GM19455 (cell line): ENCODE results near the gene PPARGC1A.

Source experiments
- ATAC-seq: cut with Tn5 transposase; IDR thresholded peaks from one replicate; pipeline ENCODE4 v1.9.1; 2021; ENCODE audit not compliant: unreplicated experiment

PPARGC1A gene

DNA sequence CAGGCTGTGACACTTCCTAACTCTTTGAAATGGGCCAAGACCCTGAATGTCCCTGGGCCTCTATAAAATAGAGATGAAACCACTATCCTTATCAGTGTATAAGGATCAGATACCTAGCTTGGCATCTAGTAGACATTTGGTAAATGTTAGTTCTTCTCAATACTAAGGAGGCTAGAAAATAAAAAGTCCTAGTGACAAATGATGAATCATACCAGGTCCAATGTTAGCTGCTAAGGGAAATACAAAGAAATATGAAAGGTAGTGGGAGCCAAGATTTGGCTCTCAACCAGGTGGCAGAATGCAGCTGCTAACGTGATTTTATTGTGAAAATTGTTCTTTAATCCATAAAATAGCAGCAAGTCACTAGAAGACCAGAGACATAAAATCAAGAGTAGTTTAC is 19.8 kb upstream of the PPARGC1A start:
- ATAC-seq = no peak

DNA sequence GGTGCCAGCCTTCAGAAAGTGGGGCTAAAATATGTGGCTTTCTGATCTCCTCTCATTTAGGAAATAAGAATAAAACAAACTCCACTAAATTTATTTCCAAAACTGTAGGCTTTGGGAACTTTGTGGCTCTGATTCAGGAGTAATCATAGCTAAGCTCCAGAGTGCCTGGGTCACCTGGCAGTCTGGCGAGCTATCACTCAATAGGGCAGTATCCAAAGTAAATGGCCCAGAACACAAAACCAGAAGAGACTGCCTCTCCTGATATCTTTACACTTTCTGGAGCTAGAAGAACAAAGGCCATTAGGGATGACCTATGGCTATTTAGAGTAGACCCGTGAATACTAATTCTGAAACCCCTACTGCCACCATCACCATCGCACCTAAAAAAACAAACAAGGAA is 17.0 kb upstream of the PPARGC1A start:
- no peak for ATAC-seq

DNA sequence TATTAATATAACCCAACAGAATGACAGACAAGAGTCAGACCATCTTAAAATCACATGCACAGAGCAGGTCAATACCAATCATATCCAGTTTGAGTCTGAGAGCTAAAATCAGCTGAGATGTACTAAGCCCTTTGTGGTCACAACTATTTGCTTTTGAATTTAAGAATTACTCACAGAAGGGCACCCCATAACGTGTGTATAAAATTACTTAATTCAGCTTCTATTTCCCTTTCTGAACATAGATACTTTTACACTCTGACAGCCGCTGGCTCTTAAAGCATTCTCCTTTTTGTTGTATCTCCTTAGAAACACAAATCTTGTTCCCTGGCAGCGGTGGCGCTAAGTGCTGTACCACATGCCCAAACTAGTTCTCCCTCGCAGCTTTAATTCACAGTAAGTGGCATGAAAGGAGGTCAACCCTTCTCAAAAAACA is 14.8 kb upstream of the PPARGC1A start:
- no peak for ATAC-seq

DNA sequence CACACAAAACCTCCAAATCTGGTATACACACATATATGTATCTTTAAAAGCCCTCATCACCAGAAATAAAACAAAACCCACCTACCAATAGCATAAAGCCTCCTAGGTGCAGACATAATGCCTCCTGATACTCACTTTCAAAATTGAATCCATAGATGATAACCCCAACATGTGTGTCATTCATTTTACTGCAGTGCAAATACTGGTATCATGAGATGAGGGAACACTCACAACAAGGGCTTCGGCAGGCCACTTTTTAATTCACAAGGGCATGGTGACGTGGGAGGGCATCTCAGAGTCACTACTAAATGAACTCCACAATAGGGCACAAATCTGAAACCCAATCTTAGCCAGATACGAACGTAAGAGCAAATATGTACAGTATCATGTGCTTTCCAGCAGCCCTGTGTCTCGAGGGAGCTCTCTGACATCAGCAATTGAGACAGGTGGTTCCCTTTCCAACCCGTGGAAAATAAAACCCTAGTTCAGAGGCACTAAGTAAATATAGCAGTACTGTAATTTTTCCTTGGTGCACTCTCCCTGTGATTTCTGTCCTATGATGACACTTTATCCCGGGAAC is 14.1 kb upstream of the PPARGC1A start:
- no peak for ATAC-seq

DNA sequence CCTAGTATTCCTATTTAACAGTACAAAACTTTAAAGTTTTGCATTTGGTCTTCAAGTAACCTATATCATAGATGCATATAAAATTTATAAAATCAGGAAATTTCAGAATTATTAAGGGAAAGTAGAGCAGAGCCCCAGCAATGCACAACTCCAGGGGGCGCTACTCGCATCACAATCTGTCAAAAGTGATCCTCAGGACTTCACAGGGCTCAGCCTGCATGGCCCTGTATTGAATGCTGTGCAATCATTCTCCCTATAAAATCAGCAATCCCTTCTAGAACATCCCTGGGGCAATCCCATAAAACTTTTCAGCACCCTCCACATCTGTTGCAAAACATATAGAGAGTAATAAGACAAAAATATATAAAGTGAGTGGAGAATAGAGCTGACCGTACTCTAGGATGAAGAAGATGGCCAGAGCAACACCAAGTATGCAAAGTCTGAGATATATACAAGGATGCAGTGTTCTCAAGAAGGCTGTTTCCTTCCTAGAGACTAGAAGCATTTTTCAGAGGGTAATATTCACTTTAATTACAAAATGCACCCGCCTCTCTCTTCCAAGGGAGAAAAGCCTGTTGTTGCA is 12.5 kb upstream of the PPARGC1A start:
- no peak for ATAC-seq

DNA sequence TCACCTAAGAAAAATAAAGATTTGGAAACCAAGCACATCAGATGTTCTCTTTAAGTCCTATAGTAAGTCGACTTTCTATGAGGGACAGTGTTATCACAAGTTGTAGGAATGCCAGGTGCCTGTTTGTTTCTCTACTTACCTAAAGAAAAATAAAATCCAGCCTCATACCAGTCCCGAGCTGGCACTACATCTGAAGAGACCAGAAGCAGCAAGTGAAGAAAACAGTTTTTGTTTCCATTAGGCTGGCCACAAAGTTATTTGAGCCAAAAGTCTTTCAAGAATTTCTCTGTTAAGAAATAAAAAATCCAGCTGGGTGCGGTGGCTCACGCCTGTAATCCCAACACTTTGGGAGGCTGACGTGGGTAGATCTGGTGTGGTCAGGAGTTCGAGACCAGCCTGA is 10.8 kb upstream of the PPARGC1A start:
- no peak for ATAC-seq

DNA sequence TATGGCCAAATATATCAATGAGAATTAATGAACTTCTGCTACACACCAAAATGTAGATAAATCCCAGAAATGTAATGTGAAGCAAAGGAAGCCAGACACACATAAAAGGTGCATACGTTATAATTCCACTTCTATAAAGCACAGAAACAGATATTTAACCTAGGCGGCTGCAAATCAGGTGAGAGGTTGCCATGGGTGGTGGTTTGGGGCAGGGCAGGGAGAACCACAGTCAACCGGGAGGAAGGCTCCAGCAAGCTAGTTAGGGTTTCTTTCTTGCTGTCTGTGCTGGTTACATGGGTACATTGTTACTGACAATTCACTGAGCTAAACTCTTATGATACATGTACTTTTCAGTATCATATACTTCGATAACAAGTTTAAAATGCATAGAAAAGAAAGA is 9.7 kb upstream of the PPARGC1A start:
- no peak for ATAC-seq

DNA sequence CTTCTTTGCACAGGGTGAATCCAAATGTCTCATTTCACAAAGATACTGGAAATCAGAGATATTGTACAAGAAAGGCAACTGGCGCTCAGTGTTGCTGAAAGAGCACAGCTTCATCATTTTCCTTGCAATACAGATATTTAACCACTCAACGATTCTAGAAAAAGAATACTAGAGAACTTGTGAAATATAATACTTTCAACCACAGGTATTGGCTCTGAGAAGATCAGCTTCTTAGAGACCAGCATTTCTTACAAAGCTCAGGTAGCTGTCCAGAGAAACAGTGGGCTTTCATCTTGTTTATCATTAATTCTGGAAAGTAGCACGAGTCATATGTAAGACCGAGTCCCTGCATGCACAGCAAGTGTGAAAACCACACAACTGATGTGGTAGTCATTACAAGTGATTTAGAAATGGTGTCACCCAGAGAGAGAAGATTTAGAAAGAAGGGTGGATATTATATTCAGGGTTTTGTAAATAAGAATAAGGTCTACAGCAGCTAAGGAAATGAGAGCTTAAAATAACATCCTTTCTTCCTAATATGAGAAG is 7.8 kb upstream of the PPARGC1A start:
- ATAC-seq = no peak

DNA sequence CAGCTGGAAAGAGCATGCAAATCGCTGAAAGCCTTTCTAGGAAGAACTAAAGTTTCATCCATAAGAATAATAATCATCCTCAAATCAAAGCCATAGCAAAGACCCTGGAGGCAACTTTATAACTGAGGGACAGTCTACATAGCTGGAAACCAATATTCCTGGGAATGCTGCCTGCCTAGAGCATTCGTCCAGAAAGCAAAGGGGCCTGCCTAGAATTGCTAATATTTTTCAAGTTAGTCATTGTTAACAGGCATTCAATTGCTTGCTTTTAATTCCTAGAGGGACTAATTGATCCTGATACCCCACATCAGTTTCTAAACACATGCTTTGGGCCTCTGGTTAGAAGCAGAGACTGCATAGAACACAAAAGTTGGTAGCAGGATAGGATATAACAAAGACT is 4.2 kb upstream of the PPARGC1A start:
- no peak for ATAC-seq

DNA sequence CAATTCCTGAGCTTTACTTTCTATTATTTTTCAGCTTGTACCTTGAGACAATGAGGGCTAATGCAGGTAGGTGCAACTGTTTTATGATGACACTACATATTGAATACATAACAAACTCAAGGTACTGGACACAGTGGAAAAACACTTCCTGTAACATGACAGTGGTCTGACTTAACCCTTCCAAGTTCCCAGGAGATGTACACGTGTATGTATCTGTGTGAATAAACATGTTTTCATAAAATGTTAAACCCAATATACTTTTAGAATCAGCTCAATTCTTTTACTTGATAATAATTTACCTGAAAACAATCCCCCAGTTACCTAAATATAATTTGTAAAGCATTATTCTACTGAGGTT is 1.2 kb upstream of the PPARGC1A start:
- no peak for ATAC-seq

DNA sequence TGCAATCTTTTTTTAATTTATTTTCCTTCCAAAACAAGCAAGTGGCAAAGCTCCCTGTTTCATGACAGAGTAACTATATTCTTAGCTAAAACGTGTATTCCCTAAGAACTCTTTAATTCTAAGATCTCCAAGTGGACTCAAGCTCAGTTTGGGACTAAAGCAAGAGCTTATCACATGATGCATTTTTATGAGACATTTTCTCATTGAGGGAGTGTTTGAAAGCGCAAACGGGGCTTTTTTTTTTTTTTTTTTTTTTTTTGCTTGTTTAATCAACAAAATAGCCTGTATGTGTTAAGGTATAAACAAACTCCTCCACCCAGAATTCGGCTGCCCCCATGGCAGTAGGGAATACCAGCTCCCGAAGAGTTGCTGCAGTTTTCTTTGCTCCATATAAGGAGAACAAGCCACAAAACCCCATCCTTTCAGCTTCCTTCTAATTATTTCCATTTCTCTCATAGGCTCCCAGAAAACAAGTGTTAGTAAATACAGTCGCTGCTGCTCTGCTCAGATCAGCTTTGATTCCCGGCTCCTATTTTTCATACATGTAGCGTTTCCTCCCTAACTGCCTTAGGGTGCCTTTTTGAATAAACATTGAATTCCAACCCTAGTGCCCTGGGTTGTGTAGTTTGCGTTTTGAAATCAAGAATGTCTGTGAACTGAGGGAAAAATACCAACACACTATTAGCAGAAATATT is 669 bp upstream of the PPARGC1A start:
- ATAC-seq = no peak

DNA sequence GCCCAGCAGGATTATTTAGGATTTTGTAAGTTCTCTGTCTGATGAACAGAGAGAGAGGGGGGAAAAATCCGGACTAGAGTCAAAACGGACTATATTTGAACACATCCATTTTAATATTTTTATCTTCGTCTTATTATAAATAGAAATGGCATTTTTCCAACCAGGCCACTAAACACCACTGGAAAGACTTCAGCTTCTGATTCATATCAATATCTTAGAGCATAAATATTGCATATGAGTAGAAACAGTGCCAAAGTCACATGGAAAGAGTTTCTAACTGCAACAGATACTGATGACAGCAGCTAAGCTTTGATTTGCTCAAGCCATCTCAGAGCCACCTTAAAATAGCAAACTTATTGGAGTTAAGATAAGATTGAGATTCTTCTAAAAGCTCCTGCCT is 456 bp downstream of the PPARGC1A start:
- no peak for ATAC-seq

DNA sequence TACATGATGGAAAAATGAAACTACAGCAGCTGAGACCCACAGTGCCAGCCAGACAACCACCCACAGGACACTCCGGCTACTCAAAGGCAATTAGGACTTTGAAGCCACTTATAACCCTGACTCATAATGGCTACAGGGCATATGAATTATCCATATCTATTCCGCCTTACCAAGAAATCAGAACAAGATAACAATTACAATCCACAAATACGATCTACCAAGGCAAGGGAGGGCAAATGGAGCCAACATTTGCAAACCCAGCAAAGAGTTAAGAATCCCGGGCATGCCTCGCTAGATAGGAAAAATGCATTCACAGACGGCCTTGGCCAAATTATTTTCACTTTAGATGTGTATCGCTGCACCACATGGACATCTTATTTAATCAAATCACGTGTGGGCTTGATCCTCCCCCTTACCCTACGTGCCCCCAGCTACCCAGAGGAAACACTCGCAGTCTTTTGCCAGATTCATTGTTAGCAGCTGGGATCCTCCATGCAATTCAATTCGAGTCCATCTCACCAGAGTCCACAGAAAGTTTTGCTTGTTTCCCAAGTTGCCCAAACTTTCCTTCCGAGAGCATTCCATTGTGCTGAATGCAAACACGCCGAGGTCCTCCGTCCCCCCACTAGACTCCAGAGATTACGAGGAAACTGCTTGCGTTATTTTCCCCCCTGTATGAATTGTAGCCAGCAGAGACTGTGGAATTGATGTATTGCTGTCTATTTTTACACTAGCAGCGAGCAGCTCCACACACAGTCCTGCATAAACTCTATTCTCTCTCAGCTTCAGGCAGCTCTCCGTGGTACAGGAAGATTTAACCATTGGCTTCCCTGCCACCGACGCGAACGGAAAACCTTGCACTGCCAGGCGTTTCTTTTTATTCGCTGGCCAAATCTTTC is 1.2 kb downstream of the PPARGC1A start:
- no peak for ATAC-seq

DNA sequence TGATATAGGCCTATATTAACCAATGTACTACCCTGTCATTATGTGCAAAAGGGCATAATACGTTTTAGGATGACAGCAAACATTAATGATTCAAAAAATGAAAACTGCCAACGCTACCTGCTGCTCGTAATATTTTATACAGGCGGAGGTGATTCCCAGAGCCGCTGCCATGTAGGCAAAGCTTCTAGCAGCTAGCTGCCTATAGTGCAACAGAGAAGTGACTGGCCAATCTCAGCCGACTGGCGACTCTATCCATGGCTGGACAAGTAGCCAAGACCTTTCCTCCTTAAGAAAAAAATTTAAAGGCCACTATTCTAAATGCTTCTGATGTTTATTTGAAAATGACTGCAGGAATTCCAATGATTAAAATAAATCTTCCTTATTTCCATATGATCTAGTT is 1.9 kb downstream of the PPARGC1A start:
- no peak for ATAC-seq

DNA sequence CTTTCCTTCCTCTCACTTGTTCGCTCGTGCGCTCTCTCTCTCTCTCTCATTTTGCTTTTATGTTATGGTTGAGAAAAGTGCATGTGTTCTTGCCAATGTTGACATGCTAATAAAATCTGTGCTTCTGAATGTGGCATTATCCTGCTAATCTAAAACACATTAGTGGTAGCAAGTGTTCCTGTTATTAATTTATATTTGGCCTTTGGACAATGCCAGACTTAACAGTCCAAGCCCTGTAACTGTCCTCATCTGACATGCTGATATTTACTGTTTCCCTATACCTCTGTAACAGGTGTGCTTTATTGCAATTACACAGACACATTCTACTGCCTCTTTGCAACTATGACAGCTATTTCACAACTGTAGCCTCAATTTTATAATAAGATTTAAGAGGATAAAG is 2.7 kb downstream of the PPARGC1A start:
- ATAC-seq = no peak

DNA sequence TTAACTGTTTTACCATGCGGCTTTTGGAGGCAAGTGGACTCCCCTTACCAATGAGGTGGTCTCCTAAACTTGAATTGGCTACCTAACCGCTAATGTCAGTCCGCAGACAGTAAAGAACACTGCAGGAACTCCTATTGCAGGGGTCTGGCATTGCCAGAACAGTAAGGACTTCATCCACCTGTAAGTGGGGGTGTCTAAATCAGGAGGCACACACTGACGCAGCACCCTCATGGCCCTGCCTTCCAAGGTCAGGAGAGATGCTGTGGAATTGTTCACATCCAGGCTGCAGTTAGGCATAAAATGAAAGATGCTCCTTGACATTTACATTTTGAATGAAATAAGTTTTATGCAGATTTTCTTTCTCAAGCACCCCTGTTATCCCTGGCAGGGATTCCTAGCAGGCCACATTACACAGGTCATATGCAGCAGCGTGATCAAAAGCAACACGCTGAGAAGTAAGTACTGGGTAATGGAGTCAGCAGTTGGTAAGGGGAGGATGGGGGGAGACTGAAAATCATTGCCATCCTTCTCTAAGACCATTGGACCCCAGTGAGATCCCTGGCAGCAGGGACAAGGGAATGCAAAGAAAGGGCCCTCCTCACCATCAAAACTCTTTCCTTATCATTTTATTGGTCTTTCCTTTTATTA is 3.8 kb downstream of the PPARGC1A start:
- ATAC-seq = no peak

DNA sequence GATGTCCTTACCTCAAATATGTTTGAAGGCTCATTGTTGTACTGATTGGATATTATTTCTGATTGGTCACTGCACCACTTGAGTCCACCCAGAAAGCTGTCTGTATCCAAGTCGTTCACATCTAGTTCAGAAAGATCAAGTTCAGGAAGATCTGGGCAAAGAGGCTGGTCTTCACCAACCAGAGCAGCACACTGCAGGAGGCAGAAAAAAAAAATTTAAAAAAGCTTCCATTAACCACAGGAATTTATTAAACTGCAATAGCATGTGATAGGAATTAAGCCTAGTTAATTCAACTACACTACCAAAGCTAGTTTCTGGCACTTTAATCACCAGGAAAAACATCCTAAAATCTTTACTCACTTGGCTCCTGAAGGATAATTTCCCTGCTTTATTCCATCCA is 5.1 kb downstream of the PPARGC1A start:
- ATAC-seq = no peak

DNA sequence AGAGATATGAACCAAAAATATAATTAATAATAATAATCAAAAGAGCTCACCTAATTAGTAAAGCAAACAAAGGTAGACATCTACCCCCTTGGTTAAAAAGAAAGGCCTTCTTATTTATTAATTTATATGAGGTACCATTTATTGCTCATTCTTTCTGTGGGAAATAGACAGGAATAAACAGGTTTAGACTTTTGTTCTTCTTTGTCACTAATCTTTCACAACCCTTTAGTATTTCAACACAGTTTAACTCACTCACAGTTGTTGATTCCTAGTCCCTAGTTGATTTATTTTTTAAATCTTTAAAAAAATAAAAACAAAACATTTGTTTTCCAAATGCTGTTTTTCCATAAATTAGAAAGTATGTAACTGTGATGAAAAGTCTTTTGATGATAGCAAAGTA is 5.6 kb downstream of the PPARGC1A start:
- ATAC-seq = no peak

DNA sequence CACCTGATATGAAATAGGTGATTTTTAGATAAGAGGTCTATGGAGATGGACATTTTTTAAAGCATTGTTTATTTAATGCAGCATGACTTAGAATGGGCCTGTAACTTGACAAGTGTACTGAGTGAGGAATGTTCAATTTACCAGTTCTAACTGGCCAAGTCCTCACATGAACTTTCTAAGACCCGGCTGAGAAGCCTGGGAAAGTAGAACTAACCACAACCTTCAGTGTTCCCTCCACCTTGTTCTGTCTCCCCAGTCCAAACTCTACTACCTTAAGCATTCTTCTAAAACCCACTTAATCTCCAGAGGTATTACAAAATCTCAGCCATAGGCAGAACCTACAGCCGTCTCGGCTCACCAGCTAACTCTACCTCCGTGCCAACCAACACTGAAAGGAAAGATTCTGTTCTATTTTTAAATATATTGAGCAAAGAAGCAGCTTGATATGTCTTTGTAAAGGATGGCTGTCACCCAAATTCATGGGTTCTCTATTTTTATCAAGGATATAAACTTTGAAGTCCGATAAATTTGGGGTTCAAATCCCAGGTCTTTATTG is 6.8 kb downstream of the PPARGC1A start:
- no peak for ATAC-seq

DNA sequence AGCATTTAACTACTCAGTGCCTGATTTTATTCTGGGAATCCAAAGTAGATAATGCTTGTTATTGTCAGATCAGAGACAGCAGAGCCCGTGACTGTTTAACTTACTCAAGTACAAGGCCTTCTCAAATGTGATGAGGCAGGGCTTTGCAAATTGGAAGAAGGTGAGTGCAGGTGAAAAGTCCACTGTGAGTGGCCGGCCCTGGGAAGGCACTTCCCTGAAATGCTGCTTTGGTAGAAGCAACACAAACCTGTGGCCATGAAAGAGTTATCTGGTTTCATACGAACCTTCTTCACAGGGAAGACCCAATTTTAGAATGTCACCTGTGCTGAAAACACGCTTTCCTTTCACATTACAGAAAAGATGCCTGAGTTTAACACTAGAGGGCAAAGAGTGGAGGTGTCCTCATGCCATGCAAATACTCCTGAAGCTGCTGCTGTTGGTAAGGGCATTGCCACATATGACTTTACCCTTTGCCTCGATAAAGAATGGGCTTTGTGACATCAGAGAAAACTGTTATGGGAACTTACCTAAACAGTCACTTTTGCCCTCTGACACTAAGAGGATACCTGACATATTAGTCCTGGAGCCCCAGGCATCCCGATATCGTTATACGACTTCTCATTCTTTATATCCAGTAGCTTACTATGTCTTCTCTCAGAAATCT is 8.0 kb downstream of the PPARGC1A start:
- ATAC-seq = no peak
